A549 (cell line): ENCODE measurements around the gene UFC1. TPM values are rescaled to one million over a fixed set of nuclear protein-coding genes. Genes with fewer than 3 reads are reported as not detected.

Experiments
- ATAC-seq, 2 experiments: fragments of 200-7000 bp in 1 of 2; fragments of >200 bp in 1 of 2; cut with Nextera tagmentation in 1 of 2; cut with Tn5 transposase in 1 of 2; 3 replicates each; pipeline versions ENCODE4 v1.8.0 to v1.9.1; 2018 to 2020; ENCODE audit warnings: mild to moderate bottlenecking in 1 of 2, moderate library complexity in 1 of 2
- CTCF ChIA-PET: fragments of 300-600 bp; sonication (Branson Sonifier 250); formaldehyde crosslinking; extraction: SDS; loops from one replicate; lab custom pipeline; 2021; ENCODE audit warnings: antibody characterized with exemption, inconsistent platforms; lab: Yijun Ruan, JAX
- POLR2A ChIA-PET: fragments of 350-600 bp; formaldehyde crosslinking; extraction: SDS; loops from one replicate; lab custom pipeline; 2021; ENCODE audit warnings: antibody characterized with exemption, inconsistent platforms; lab: Yijun Ruan, JAX
- DNase-seq, 2 experiments: peaks; one replicate each; pipeline versions ENCODE4 v3.0.0 to v3.0.0-alpha.2; 2011 to 2016; ENCODE audit warnings: low read depth in 1 of 2, low spot score in 1 of 2
- FAIRE-seq: peaks from 2 replicates; lab custom pipeline; 2011; peaks lifted over from hg19 to GRCh38; lab: Jason Lieb, UNC
- H3K27ac ChIP-seq, 2 experiments: fragments of >200 bp; sonication (Bioruptor Twin); formaldehyde crosslinking; 3 replicates each; pipeline ENCODE4 v1.5.1; 2016 to 2017
- H3K4me1 ChIP-seq: fragments of >200 bp; sonication (Bioruptor Twin); formaldehyde crosslinking; 3 replicates; pipeline ENCODE4 v1.6.1; 2016
- H3K4me2 ChIP-seq: fragments of >200 bp; sonication (Bioruptor Twin); formaldehyde crosslinking; 3 replicates; pipeline ENCODE4 v1.6.1; 2016
- H3K4me3 ChIP-seq: fragments of >200 bp; sonication (Bioruptor Twin); formaldehyde crosslinking; 3 replicates; pipeline ENCODE4 v1.5.1; 2016
- H3K9me3 ChIP-seq: fragments of >200 bp; sonication (Bioruptor Twin); formaldehyde crosslinking; 3 replicates; pipeline ENCODE4 v1.6.1; 2016
- CEBPB ChIP-seq, 2 experiments: fragments of >200 bp in 1 of 2; sonication (Bioruptor Twin) in 1 of 2; formaldehyde crosslinking in 1 of 2; IDR thresholded peaks; 2 replicates each; pipeline ENCODE4 v1.6.1; 2012 to 2016
- EHF ChIP-seq: fragments of 250-450 bp; sonication (Bioruptor Pico); IDR thresholded peaks from 2 replicates; pipeline ENCODE4 v1.5.0; 2020; ENCODE audit warnings: mild to moderate bottlenecking
- ESRRA ChIP-seq: fragments of 150-350 bp; IDR thresholded peaks from 2 replicates; pipeline ENCODE4 v1.6.1; 2014; ENCODE audit warnings: mild to moderate bottlenecking, low read length, borderline replicate concordance
- FOSB ChIP-seq: fragments of 250-450 bp; sonication (Bioruptor Pico); IDR thresholded peaks from 2 replicates; pipeline ENCODE4 v1.5.0; 2020; ENCODE audit warnings: mild to moderate bottlenecking, moderate library complexity
- FOSL2 ChIP-seq, 2 experiments: fragments of 450-650 bp in 1 of 2; fragments of >200 bp in 1 of 2; sonication (Bioruptor Twin) in 1 of 2; formaldehyde crosslinking; IDR thresholded peaks; 2 replicates each; pipeline versions ENCODE4 v1.5.0 to v1.6.1; 2016 to 2020; ENCODE audit warnings: mild to moderate bottlenecking in 1 of 2, moderate library complexity in 1 of 2
- FOXS1 ChIP-seq: fragments of 250-450 bp; sonication (Bioruptor Pico); IDR thresholded peaks from 2 replicates; pipeline ENCODE4 v1.5.0; 2020; ENCODE audit warnings: mild to moderate bottlenecking, moderate library complexity
- HOXA7 ChIP-seq: fragments of 250-450 bp; sonication (Bioruptor Pico); IDR thresholded peaks from 2 replicates; pipeline ENCODE4 v1.5.0; 2020; ENCODE audit warnings: mild to moderate bottlenecking, moderate library complexity
- HOXB13 ChIP-seq: fragments of 250-450 bp; sonication (Bioruptor Pico); IDR thresholded peaks from 2 replicates; pipeline ENCODE4 v1.5.0; 2020; ENCODE audit warnings: low read depth, mild to moderate bottlenecking, moderate library complexity
- MAFK ChIP-seq: fragments of 450-650 bp; IDR thresholded peaks from 2 replicates; pipeline ENCODE4 v1.6.1; 2014; ENCODE audit not compliant: partially characterized antibody
- MAZ ChIP-seq: fragments of 150-350 bp; IDR thresholded peaks from 2 replicates; pipeline ENCODE4 v1.6.1; 2014; ENCODE audit warnings: antibody characterized with exemption, low read depth, low read length, borderline replicate concordance
- NPAS2 ChIP-seq: fragments of 250-450 bp; sonication (Bioruptor Pico); IDR thresholded peaks from 2 replicates; pipeline ENCODE4 v1.8.0; 2022; ENCODE audit warnings: mild to moderate bottlenecking, moderate library complexity, borderline replicate concordance
- NR3C1 ChIP-seq: fragments of >200 bp; sonication (Bioruptor Twin); formaldehyde crosslinking; IDR thresholded peaks from 3 replicates; pipeline ENCODE4 v1.6.1; 2017
- POLR2AphosphoS2 ChIP-seq: conservative IDR thresholded peaks from 2 replicates; pipeline ENCODE4 v1.6.1; 2012; ENCODE audit warnings: low read length, improper control_type of control experiment, inconsistent platforms
- RAD21 ChIP-seq, 2 experiments: fragments of >200 bp in 1 of 2; sonication (Bioruptor Twin) in 1 of 2; formaldehyde crosslinking in 1 of 2; IDR thresholded peaks in 1 of 2; conservative IDR thresholded peaks in 1 of 2; 2 replicates in 1 of 2; 3 replicates in 1 of 2; pipeline ENCODE4 v1.6.1; 2012 to 2018; ENCODE audit warnings: inconsistent platforms in 1 of 2
- RARB ChIP-seq: fragments of 250-450 bp; sonication (Bioruptor Pico); IDR thresholded peaks from 2 replicates; pipeline ENCODE4 v1.8.0; 2021; ENCODE audit warnings: mild to moderate bottlenecking, moderate library complexity
- RFX5 ChIP-seq: fragments of 450-650 bp; IDR thresholded peaks from 2 replicates; pipeline ENCODE4 v1.7.1; 2014; ENCODE audit warnings: antibody characterized with exemption, mild to moderate bottlenecking, moderate library complexity
- SREBF2 ChIP-seq: fragments of 450-650 bp; IDR thresholded peaks from 2 replicates; pipeline ENCODE4 v1.6.1; 2014; ENCODE audit warnings: mild to moderate bottlenecking, moderate library complexity
- TFCP2L1 ChIP-seq: fragments of 250-450 bp; sonication (Bioruptor Pico); IDR thresholded peaks from 2 replicates; pipeline ENCODE4 v1.5.0; 2021; ENCODE audit warnings: mild to moderate bottlenecking
- TP53 ChIP-seq: fragments of 250-450 bp; sonication (Bioruptor Pico); IDR thresholded peaks from 2 replicates; pipeline ENCODE4 v1.5.0; 2021; ENCODE audit warnings: mild to moderate bottlenecking, moderate library complexity
- ZFP36 ChIP-seq: fragments of 450-650 bp; IDR thresholded peaks from 2 replicates; pipeline ENCODE4 v1.6.1; 2014; ENCODE audit warnings: borderline replicate concordance; ENCODE audit not compliant: partially characterized antibody
- ZNF302 ChIP-seq: fragments of 250-450 bp; sonication (Bioruptor Pico); IDR thresholded peaks from 2 replicates; pipeline ENCODE4 v1.9.0; 2021; ENCODE audit warnings: inconsistent platforms, mild to moderate bottlenecking, moderate library complexity
- ZSCAN20 ChIP-seq: fragments of 250-450 bp; sonication (Bioruptor Pico); IDR thresholded peaks from 2 replicates; pipeline ENCODE4 v1.8.0; 2022; ENCODE audit warnings: mild to moderate bottlenecking, moderate library complexity
- WGBS: methylation state at CpG from one replicate; pipeline ENCODE4 v1.1.6; 2017; ENCODE audit errors: missing lambda C conversion rate; 5-methylcytosine and 5-hydroxymethylcytosine counted together
- polyA plus RNA-seq, 4 experiments: library from polyadenylated mRNA; depleted of rRNA in 3 of 4; stranded (reverse); fragments of >200 nt; fragmentation: RNase III in 1 of 4; extraction: RNeasy Plus Mini Kit Qiagen cat#74134 plus additional on column Dnase treatment in 1 of 4; gene quantifications; 2 replicates in 3 of 4; 3 replicates in 1 of 4; pipeline ENCODE4 v1.2.3, GENCODE V29; 2011 to 2017
- TF ChIP-seq, protein P1 (sequence below): fragments of >200 bp; sonication (Bioruptor Twin); formaldehyde crosslinking; IDR thresholded peaks from 3 replicates; pipeline ENCODE4 v1.5.1; 2016
- TF ChIP-seq, protein P2 (sequence below): fragments of 450-650 bp; IDR thresholded peaks from 2 replicates; pipeline ENCODE4 v1.6.1; 2014; ENCODE audit warnings: antibody characterized with exemption
- TF ChIP-seq, protein P3 (sequence below): fragments of 250-450 bp; sonication (Bioruptor Pico); IDR thresholded peaks from 2 replicates; pipeline ENCODE4 v1.5.0; 2021; ENCODE audit warnings: mild to moderate bottlenecking, moderate library complexity, borderline replicate concordance
- TF ChIP-seq, protein P4 (sequence below): fragments of 150-350 bp; IDR thresholded peaks from 2 replicates; pipeline ENCODE4 v1.6.1; 2014; ENCODE audit warnings: low read depth, mild to moderate bottlenecking, low read length

UFC1 gene
- polyA plus RNA-seq, 2 of the 4 experiments (the other 2 are of a cell fraction), result 115 to 153 TPM

DNA sequence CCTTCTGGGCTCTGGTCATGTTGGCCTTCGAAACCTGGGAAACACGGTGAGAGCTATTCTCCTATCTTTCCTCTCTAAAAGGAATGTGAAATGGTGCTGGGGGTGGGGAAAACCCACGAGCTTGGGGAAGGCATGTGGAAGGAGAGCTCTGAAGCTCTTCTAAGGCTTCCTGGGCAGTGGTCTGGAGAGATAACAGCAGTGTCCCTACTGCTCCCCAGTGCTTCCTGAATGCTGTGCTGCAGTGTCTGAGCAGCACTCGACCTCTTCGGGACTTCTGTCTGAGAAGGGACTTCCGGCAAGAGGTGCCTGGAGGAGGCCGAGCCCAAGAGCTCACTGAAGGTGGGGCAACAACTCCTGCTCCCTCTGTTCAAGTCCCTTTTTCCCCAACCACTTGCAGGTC, 8.3 kb downstream of the UFC1 start (continued):
- TF ChIP-seq, protein P1, sequence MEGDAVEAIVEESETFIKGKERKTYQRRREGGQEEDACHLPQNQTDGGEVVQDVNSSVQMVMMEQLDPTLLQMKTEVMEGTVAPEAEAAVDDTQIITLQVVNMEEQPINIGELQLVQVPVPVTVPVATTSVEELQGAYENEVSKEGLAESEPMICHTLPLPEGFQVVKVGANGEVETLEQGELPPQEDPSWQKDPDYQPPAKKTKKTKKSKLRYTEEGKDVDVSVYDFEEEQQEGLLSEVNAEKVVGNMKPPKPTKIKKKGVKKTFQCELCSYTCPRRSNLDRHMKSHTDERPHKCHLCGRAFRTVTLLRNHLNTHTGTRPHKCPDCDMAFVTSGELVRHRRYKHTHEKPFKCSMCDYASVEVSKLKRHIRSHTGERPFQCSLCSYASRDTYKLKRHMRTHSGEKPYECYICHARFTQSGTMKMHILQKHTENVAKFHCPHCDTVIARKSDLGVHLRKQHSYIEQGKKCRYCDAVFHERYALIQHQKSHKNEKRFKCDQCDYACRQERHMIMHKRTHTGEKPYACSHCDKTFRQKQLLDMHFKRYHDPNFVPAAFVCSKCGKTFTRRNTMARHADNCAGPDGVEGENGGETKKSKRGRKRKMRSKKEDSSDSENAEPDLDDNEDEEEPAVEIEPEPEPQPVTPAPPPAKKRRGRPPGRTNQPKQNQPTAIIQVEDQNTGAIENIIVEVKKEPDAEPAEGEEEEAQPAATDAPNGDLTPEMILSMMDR, result no peak
- TF ChIP-seq, all 56 proteins: peak for 0

DNA sequence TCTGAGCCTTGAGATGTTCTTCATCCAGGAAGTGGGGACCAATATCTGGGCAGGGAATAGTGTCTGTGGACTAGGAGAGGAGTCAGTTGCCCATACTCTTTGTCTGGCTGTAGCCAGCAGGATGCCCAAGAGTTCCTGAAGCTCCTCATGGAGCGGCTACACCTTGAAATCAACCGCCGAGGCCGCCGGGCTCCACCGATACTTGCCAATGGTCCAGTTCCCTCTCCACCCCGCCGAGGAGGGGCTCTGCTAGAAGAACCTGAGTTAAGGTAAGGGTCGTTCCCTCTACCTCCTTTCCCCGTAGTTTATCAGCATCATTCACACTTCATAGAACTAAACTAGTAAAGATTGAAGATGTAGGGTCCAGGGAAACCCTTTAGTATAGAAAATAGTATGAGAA, 9.0 kb downstream of the UFC1 start:
- no peak for DNase-seq
- no peak for ATAC-seq
- CTCF ChIA-PET, result no interaction called here
- WGBS, result 97% methylated on average over 10 of the region's 10 CpGs
- H3K4me1 ChIP-seq, result peaks cover 26% of the 10 kb centered on the region
- POLR2A ChIA-PET, result no interaction called here
- TF ChIP-seq FOSL2 (IDR thresholded peaks at IDR 0.05), result no peak
- no peak for TF ChIP-seq FOSL2 (CRISPR knock-in tag; IDR thresholded peaks at IDR 0.05)
- TF ChIP-seq HOXB13 (CRISPR knock-in tag), result no peak
- TF ChIP-seq RARB (CRISPR knock-in tag), result no peak
- no peak for TF ChIP-seq FOSB (CRISPR knock-in tag)
- TF ChIP-seq HOXA7 (CRISPR knock-in tag), result no peak
- TF ChIP-seq RFX5, result no peak
- no peak for TF ChIP-seq CEBPB (IDR thresholded peaks at IDR 0.05)
- no peak for TF ChIP-seq ESRRA
- TF ChIP-seq MAZ, result no peak
- TF ChIP-seq TP53, result no peak
- no peak for TF ChIP-seq NPAS2 (CRISPR knock-in tag)
- TF ChIP-seq, protein P2, sequence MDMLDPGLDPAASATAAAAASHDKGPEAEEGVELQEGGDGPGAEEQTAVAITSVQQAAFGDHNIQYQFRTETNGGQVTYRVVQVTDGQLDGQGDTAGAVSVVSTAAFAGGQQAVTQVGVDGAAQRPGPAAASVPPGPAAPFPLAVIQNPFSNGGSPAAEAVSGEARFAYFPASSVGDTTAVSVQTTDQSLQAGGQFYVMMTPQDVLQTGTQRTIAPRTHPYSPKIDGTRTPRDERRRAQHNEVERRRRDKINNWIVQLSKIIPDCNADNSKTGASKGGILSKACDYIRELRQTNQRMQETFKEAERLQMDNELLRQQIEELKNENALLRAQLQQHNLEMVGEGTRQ, result no peak
- TF ChIP-seq SREBF2, result no peak
- TF ChIP-seq ZSCAN20 (CRISPR knock-in tag), result no peak
- H3K4me3 ChIP-seq, result no peak overlapping the region
- H3K27ac ChIP-seq, result no peak overlapping the region
- no peak overlapping the region for H3K4me2 ChIP-seq
- no peak for FAIRE-seq
- H3K9me3 ChIP-seq, result no peaks in the 10 kb centered on the region

DNA sequence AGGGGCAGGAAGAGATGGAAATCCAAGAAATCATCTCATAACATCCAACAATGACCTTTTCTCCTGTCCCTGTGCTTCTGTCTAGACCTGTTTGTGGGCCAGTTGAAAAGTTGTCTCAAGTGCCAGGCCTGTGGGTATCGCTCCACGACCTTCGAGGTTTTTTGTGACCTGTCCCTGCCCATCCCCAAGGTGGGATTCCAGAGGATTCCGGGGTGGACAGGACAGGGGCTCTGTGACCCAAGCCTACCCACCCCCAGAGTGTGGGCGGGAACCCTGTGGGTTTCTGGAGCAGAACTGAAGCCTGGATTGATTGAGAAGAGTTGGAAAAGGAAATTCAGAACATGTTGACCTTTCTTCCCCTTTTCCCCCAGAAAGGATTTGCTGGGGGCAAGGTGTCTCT, 10.0 kb downstream of the UFC1 start:
- no peak for TF ChIP-seq ZFP36
- no peak for TF ChIP-seq NR3C1
- TF ChIP-seq POLR2AphosphoS2, result no peak
- TF ChIP-seq, all 56 proteins: peak for 0
- no peak for DNase-seq
- CTCF ChIA-PET, result interaction anchor here (3.6 to 5.3 kb wide), 2 partner anchors 9 to 219 kb away, joined by 28 to 59 read pairs; partner anchors contain the start of gene UFC1

DNA sequence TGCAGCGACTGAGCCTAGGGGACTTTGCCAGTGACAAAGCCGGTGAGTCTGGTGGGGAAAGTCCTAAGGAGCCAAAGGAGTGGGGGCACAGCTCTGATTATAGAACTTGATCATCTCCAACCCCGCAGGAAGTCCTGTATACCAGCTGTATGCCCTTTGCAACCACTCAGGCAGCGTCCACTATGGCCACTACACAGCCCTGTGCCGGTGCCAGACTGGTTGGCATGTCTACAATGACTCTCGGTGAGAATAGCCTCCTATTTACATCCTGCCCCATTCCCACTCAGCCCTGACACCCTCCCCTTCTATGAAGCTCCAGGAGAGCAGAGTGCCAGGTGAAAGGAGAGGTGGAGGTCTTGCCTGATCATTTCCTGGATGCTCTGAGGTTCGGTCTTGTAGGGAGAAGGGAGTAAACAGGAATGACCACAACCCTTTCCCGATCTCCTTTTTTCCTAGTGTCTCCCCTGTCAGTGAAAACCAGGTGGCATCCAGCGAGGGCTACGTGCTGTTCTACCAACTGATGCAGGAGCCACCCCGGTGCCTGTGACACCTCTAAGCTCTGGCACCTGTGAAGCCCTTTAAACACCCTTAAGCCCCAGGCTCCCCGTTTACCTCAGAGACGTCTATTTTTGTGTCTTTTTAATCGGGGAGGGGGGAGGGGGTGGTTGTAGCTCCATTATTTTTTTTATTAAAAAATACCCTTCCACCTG, 11.3 kb downstream of the UFC1 start:
- ChIA-PET CTCF (interaction anchor here (0.6 to 5.5 kb wide), 18 partner anchors 10 to 222 kb away, joined by 3 to 59 read pairs (median 7); partner anchors contain the start of genes DEDD, NECTIN4 and UFC1), POLR2A (interaction anchor here (0.6 to 2.8 kb wide), 8 partner anchors 7 to 119 kb away, joined by 3 to 25 read pairs (median 6); partner anchors contain the start of genes B4GALT3, NDUFS2, UFC1 and USF1)
- Histone ChIP-seq H3K4me3 (peak overlapping the region; percentile 62), H3K4me1 (peaks cover 20% of the 10 kb centered on the region), H3K4me2 (peak overlapping the region; percentile 99), H3K27ac (peak overlapping the region in 1 of 2 experiments; percentile 73; a peak in 4 of 6 replicates), H3K9me3 (no peaks in the 10 kb centered on the region)
- FAIRE-seq (no peak), ATAC-seq (no peak), DNase-seq (no peak)
- WGBS, result 61% methylated on average over 14 of the region's 14 CpGs
- TF ChIP-seq HOXA7 (CRISPR knock-in tag), result no peak
- TF ChIP-seq FOXS1 (CRISPR knock-in tag), result no peak
- TF ChIP-seq ZNF302, result no peak
- TF ChIP-seq, protein P3, sequence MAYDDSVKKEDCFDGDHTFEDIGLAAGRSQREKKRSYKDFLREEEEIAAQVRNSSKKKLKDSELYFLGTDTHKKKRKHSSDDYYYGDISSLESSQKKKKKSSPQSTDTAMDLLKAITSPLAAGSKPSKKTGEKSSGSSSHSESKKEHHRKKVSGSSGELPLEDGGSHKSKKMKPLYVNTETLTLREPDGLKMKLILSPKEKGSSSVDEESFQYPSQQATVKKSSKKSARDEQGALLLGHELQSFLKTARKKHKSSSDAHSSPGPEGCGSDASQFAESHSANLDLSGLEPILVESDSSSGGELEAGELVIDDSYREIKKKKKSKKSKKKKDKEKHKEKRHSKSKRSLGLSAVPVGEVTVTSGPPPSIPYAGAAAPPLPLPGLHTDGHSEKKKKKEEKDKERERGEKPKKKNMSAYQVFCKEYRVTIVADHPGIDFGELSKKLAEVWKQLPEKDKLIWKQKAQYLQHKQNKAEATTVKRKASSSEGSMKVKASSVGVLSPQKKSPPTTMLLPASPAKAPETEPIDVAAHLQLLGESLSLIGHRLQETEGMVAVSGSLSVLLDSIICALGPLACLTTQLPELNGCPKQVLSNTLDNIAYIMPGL (CRISPR knock-in tag), result no peak
- no peak for TF ChIP-seq MAFK
- TF ChIP-seq, protein P4, sequence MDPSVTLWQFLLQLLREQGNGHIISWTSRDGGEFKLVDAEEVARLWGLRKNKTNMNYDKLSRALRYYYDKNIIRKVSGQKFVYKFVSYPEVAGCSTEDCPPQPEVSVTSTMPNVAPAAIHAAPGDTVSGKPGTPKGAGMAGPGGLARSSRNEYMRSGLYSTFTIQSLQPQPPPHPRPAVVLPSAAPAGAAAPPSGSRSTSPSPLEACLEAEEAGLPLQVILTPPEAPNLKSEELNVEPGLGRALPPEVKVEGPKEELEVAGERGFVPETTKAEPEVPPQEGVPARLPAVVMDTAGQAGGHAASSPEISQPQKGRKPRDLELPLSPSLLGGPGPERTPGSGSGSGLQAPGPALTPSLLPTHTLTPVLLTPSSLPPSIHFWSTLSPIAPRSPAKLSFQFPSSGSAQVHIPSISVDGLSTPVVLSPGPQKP, result no peak
- TF ChIP-seq ESRRA, result no peak
- no peak for TF ChIP-seq TFCP2L1
- TF ChIP-seq EHF (CRISPR knock-in tag), result no peak
- no peak for TF ChIP-seq RAD21 (conservative IDR thresholded peaks at IDR 0.05 in 1 of 2, IDR thresholded peaks at IDR 0.05 in 1 of 2)

More for the DNA sequence above, 10.0 kb downstream of the UFC1 start:
- POLR2A ChIA-PET, result no interaction called here
- H3K4me2 ChIP-seq, result no peak overlapping the region
- peaks cover 23% of the 10 kb centered on the region for H3K4me1 ChIP-seq
- H3K27ac ChIP-seq, result no peak overlapping the region
- ATAC-seq (no peak), FAIRE-seq (no peak)
- WGBS, result 98% methylated on average over 5 of the region's 5 CpGs
- no peak overlapping the region for H3K4me3 ChIP-seq
- no peaks in the 10 kb centered on the region for H3K9me3 ChIP-seq
